Left colon (tissue), 2 donors: Measurements from ENCODE around the gene KCNQ5. TPM values are rescaled to one million over a fixed set of nuclear protein-coding genes. Genes with fewer than 3 reads are reported as not detected.

Source experiments
- ATAC-seq: fragments of 200-7000 bp; cut with Tn5 transposase; one replicate; pipeline ENCODE4 v1.9.1; 2020; ENCODE audit warnings: mild to moderate bottlenecking, moderate library complexity
- DNase-seq, 2 donors: peaks; one replicate each; pipeline ENCODE4 v3.0.0-alpha.2; 2020
- intact Hi-C, 2 donors: fragments of 100-400 bp; cut with DNase I in 1 of 2; cut with micrococcal nuclease in 1 of 2; formaldehyde crosslinking; loops; one replicate each; pipeline versions ENCODE4 v1.11.2 to v1.14.0; 2022; cut with DNase I, micrococcal nuclease
- total RNA-seq, 2 donors: library from RNA; stranded (reverse); fragmentation: NEBNext Ultra II Directional; extraction: Animal tissue kit (Norgen Biotek cat#: 25700); gene quantifications; one replicate each; pipeline ENCODE4 v1.2.1, GENCODE V29; 2021
- donor health status: DM: no; HTN: no; CAD: no.
- donor health status: DM: yes; HTN: yes; CAD: no.

The KCNQ5 gene
- total RNA-seq, 2 donors from 2014 or later: 0.47 TPM; not detected in 1

- intact Hi-C loops: no loop called here
- no peak for ATAC-seq
- DNase-seq: no peak
Observed at GRCh38 chr6:72721346-72721745, 99.5 kb downstream of the KCNQ5 start.

- no peak for ATAC-seq
- no peak for DNase-seq
- intact Hi-C loops: no loop called here
Observed at GRCh38 chr6:72724545-72724944, 102.7 kb downstream of the KCNQ5 start.

- ATAC-seq (no peak), DNase-seq (no peak)
Observed at GRCh38 chr6:72728706-72729343, 107.0 kb downstream of the KCNQ5 start.

GRCh38 chr6:72733045-72733444 lies 111.2 kb downstream of the KCNQ5 start:
- no peak for ATAC-seq
- no peak for DNase-seq
- intact Hi-C loops: no loop called here

More at GRCh38 chr6:72728706-72729343, 107.0 kb downstream of the KCNQ5 start:
- intact Hi-C loops: no loop called here

GRCh38 chr6:72738091-72738490 lies 116.2 kb downstream of the KCNQ5 start:
- intact Hi-C loops: no loop called here
- ATAC-seq (no peak), DNase-seq (no peak)

- intact Hi-C loops: no loop called here
- no peak for DNase-seq
Observed at GRCh38 chr6:72739368-72739779, 117.5 kb downstream of the KCNQ5 start.

GRCh38 chr6:72740135-72740534 lies 118.3 kb downstream of the KCNQ5 start:
- ATAC-seq (no peak), DNase-seq (no peak)
- intact Hi-C loops: no loop called here

More at GRCh38 chr6:72739368-72739779, 117.5 kb downstream of the KCNQ5 start:
- no peak for ATAC-seq

- DNase-seq (no peak), ATAC-seq (no peak)
- intact Hi-C loops: no loop called here
Observed at GRCh38 chr6:72741083-72741482, 119.2 kb downstream of the KCNQ5 start.

GRCh38 chr6:72742001-72742673 lies 120.3 kb downstream of the KCNQ5 start:
- intact Hi-C loops: no loop called here
- ATAC-seq (no peak), DNase-seq (no peak)

- intact Hi-C loops: no loop called here
- DNase-seq (no peak), ATAC-seq (no peak)
Observed at GRCh38 chr6:72746276-72746675, 124.4 kb downstream of the KCNQ5 start.

GRCh38 chr6:72748759-72749158 lies 126.9 kb downstream of the KCNQ5 start:
- intact Hi-C loops: no loop called here
- ATAC-seq: no peak
- DNase-seq: no peak

- intact Hi-C loops: no loop called here
- DNase-seq: no peak
- ATAC-seq: no peak
Observed at GRCh38 chr6:72755752-72756151, 133.9 kb downstream of the KCNQ5 start.

GRCh38 chr6:72757048-72757447 lies 135.2 kb downstream of the KCNQ5 start:
- intact Hi-C loops: no loop called here
- no peak for ATAC-seq

GRCh38 chr6:72757926-72758325 lies 136.1 kb downstream of the KCNQ5 start:
- intact Hi-C loops: no loop called here
- DNase-seq (no peak), ATAC-seq (no peak)

More at GRCh38 chr6:72757048-72757447, 135.2 kb downstream of the KCNQ5 start:
- no peak for DNase-seq

- DNase-seq (no peak), ATAC-seq (no peak)
- intact Hi-C loops: no loop called here
Observed at GRCh38 chr6:72758901-72759300, 137.0 kb downstream of the KCNQ5 start.

- ATAC-seq: no peak
- DNase-seq: no peak
- intact Hi-C loops: no loop called here
Observed at GRCh38 chr6:72760114-72760793, 138.4 kb downstream of the KCNQ5 start.

- ATAC-seq (no peak), DNase-seq (no peak)
- intact Hi-C loops: no loop called here
Observed at GRCh38 chr6:72761761-72762160, 139.9 kb downstream of the KCNQ5 start.

- no peak for DNase-seq
- ATAC-seq: no peak
- intact Hi-C loops: no loop called here
Observed at GRCh38 chr6:72769459-72770125, 147.7 kb downstream of the KCNQ5 start.

GRCh38 chr6:72770959-72771358 lies 149.1 kb downstream of the KCNQ5 start:
- DNase-seq (no peak), ATAC-seq (no peak)
- intact Hi-C loops: no loop called here

- DNase-seq (no peak), ATAC-seq (no peak)
- intact Hi-C loops: no loop called here
Observed at GRCh38 chr6:72776456-72776855, 154.6 kb downstream of the KCNQ5 start.
